B cell (primary cell): ENCODE measurements around the gene CAPN12. TPM values are rescaled to one million over a fixed set of nuclear protein-coding genes. Genes with fewer than 3 reads are reported as not detected.
"Not testable (repeated sequence)": the region's sequence is repeated elsewhere in the genome, so short reads cannot be mapped to it uniquely, and the experiment has no call there.

ENCODE experiments used
- ATAC-seq: fragments of 200-7000 bp; cut with Tn5 transposase; one replicate; pipeline ENCODE4 v1.10.0; 2021; ENCODE audit warnings: low read depth, mild to moderate bottlenecking, moderate number of reproducible peaks, moderate library complexity
- CTCF ChIA-PET: fragments of 350-600 bp; sonication (Branson Sonifier 250); formaldehyde crosslinking; loops from one replicate; lab custom pipeline; 2021; ENCODE audit warnings: antibody characterized with exemption, inconsistent platforms; lab: Charles Lee
- POLR2A ChIA-PET: fragments of 350-600 bp; sonication (Branson Sonifier 250); formaldehyde crosslinking; loops from one replicate; lab custom pipeline; 2021; ENCODE audit warnings: antibody characterized with exemption; lab: Charles Lee
- DNase-seq: peaks from one replicate; pipeline ENCODE4 v3.0.0; 2013
- H2AFZ ChIP-seq: 2 replicates; pipeline ENCODE4 v1.6.1; 2012; ENCODE audit warnings: mild to moderate bottlenecking, low read depth, low read length; ENCODE audit not compliant: insufficient read depth, poor library complexity, severe bottlenecking
- H3K27ac ChIP-seq, 2 donors: 1 replicate in 1 of 2; 2 replicates in 1 of 2; pipeline ENCODE4 v1.5.1; 2012 to 2013; ENCODE audit warnings: low read length in 2 of 2, mild to moderate bottlenecking in 2 of 2, moderate library complexity in 1 of 2
- H3K27me3 ChIP-seq, 4 experiments: fragments of 200-600 bp in 1 of 4; sonication (generic) in 1 of 4; replicated peaks in 1 of 4; 1 replicate in 2 of 4; 2 replicates in 2 of 4; pipeline versions ENCODE4 v1.6.1 to v1.7.0; 2013 to 2016; ENCODE audit warnings: low read length in 3 of 4, mild to moderate bottlenecking in 2 of 4, mixed read lengths in 1 of 4, moderate library complexity in 1 of 4; ENCODE audit not compliant: insufficient read depth in 4 of 4, control insufficient read depth in 3 of 4; ENCODE audit errors: control extremely low read depth in 1 of 4
- H3K36me3 ChIP-seq, 2 experiments: replicated peaks in 1 of 2; 1 replicate in 1 of 2; 2 replicates in 1 of 2; pipeline versions ENCODE4 v1.6.1 to v1.7.1; 2013; ENCODE audit warnings: low read length in 1 of 2; ENCODE audit not compliant: insufficient read depth in 2 of 2, control insufficient read depth in 1 of 2; ENCODE audit errors: control extremely low read depth in 1 of 2, extremely low read depth in 1 of 2
- H3K4me1 ChIP-seq, 2 donors: fragments of 200-600 bp in 1 of 2; sonication (generic) in 1 of 2; 1 replicate in 1 of 2; 2 replicates in 1 of 2; pipeline versions ENCODE4 v1.5.1 to v1.6.1; 2013 to 2017; ENCODE audit warnings: low read length in 2 of 2; ENCODE audit not compliant: control insufficient read depth in 2 of 2, insufficient read depth in 2 of 2
- H3K4me2 ChIP-seq: replicated peaks from 2 replicates; pipeline ENCODE3; 2012; ENCODE audit warnings: mild to moderate bottlenecking, low read depth, low read length; ENCODE audit not compliant: poor library complexity, severe bottlenecking
- H3K4me3 ChIP-seq, 5 experiments: fragments of 200-600 bp in 1 of 5; sonication (generic) in 1 of 5; 1 replicate in 3 of 5; 2 replicates in 2 of 5; pipeline versions ENCODE4 v1.5.1 to v1.7.0; 2011 to 2016; ENCODE audit warnings: low read length in 4 of 5, mild to moderate bottlenecking in 4 of 5, low read depth in 2 of 5, control low read depth in 1 of 5, moderate library complexity in 1 of 5; ENCODE audit not compliant: insufficient read depth in 1 of 5; ENCODE audit errors: control extremely low read depth in 1 of 5, extremely low read depth in 1 of 5
- H3K79me2 ChIP-seq: fragments of 200-600 bp; sonication (generic); one replicate; pipeline ENCODE4 v1.6.0; 2016; ENCODE audit warnings: low read length; ENCODE audit not compliant: control insufficient read depth, insufficient read depth
- H3K9ac ChIP-seq: fragments of 200-600 bp; sonication (generic); 2 replicates; pipeline ENCODE4 v1.6.1; 2017; ENCODE audit warnings: mild to moderate bottlenecking, low read length, moderate library complexity
- H3K9me3 ChIP-seq, 3 donors: one replicate each; pipeline versions ENCODE4 v1.6.1 to v1.7.1; 2013; ENCODE audit warnings: low read length in 2 of 3; ENCODE audit not compliant: control insufficient read depth in 2 of 3, insufficient read depth in 1 of 3; ENCODE audit errors: control extremely low read depth in 1 of 3
- H4K20me1 ChIP-seq: 2 replicates; pipeline ENCODE4 v1.6.0; 2012; ENCODE audit warnings: mild to moderate bottlenecking, low read length; ENCODE audit not compliant: insufficient read depth, control insufficient read depth, poor library complexity, severe bottlenecking
- H3K27ac Mint-ChIP-seq: one replicate; pipeline ENCODE4 v1.8.0; 2021; ENCODE audit warnings: mixed read lengths
- H3K27me3 Mint-ChIP-seq: one replicate; pipeline ENCODE4 v1.8.0; 2021; ENCODE audit warnings: mixed read lengths
- H3K4me1 Mint-ChIP-seq: one replicate; pipeline ENCODE4 v1.8.0; 2021; ENCODE audit warnings: mixed read lengths
- H3K4me3 Mint-ChIP-seq: one replicate; pipeline ENCODE4 v1.8.0; 2021; ENCODE audit warnings: mixed read lengths
- H3K9me3 Mint-ChIP-seq: one replicate; pipeline ENCODE4 v1.8.0; 2022; ENCODE audit warnings: mixed read lengths; ENCODE audit not compliant: insufficient read depth
- EZH2 ChIP-seq: IDR thresholded peaks from 2 replicates; pipeline ENCODE4 v1.6.1; 2012; ENCODE audit warnings: borderline replicate concordance, low read depth, mild to moderate bottlenecking, moderate library complexity, low read length; ENCODE audit not compliant: insufficient read depth, poor library complexity, severe bottlenecking
- WGBS: methylation state at CpG from one replicate; pipeline ENCODE4 v1.1.5; 2013; ENCODE audit warnings: missing lambda C conversion rate; ENCODE audit not compliant: insufficient coverage; 5-methylcytosine and 5-hydroxymethylcytosine counted together
- intact Hi-C: fragments of 100-400 bp; cut with micrococcal nuclease; formaldehyde crosslinking; loops from one replicate; pipeline ENCODE4 v1.10.0; 2022
- polyA plus RNA-seq: library from polyadenylated mRNA; depleted of rRNA; stranded (reverse); fragments of >200 nt; gene quantifications from 2 replicates; pipeline ENCODE4 v1.2.3, GENCODE V29; 2012
- total RNA-seq, 2 donors: library from RNA; stranded (reverse); fragments of 120-200 nt in 1 of 2; gene quantifications; 1 replicate in 1 of 2; 2 replicates in 1 of 2; pipeline versions ENCODE4 v1.2.3 to v1.2.4, GENCODE V29; 2013 to 2022
- TF ChIP-seq, protein P1 (sequence below): fragments of 200-600 bp; IDR thresholded peaks from one replicate; pipeline ENCODE4 v1.8.0; 2022; ENCODE audit warnings: antibody characterized with exemption, mild to moderate bottlenecking

CAPN12 gene
- total and polyA plus RNA-seq, 2 donors (not counting 1 experiment from before 2014, with no cell fraction given) = 28.6 to 104 TPM

DNA sequence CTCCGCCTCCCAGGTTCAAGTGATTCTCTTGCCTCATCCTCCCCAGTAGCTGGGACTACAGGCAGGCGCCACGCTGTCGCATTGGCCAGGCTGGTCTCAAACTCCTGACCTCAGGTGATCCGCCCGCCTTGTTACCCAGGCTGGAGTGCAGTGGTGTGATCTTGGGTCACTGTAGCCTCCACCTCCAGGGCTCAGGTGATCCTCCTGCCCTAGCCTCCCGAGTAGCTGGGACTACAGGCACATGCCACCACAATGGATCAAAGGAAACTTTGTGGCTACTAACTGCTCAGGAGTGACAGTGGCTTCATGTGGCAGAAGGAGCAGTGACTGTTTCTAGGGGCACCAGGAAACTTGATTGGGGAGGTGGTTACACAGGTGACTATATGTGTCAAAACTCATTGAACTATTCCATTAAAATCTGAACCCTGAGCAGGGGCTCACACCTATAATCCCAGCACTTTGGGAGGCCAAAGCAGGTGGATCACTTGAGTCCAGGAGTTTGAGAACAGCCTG, 41.0 kb upstream of the CAPN12 start:
- H3K79me2 ChIP-seq = no peaks in the 10 kb centered on the region
- H3K36me3 ChIP-seq = no peaks in the 10 kb centered on the region
- POLR2A ChIA-PET = no interaction called here
- no peaks in the 10 kb centered on the region for H3K9me3 ChIP-seq
- H3K9ac ChIP-seq = no peak overlapping the region
- H4K20me1 ChIP-seq = no peaks in the 10 kb centered on the region
- intact Hi-C loops = no loop called here
- WGBS = 100% methylated on average over 7 of the region's 7 CpGs
- H3K4me3 ChIP-seq = no peak overlapping the region
- H3K4me2 ChIP-seq = no peak overlapping the region
- Mint-ChIP-seq H3K27me3 (peaks cover 4% of the 10 kb centered on the region), H3K4me1 (no peaks in the 10 kb centered on the region), H3K9me3 (no peaks in the 10 kb centered on the region), H3K27ac (no peak overlapping the region), H3K4me3 (no peak overlapping the region)
- no peak for ATAC-seq
- H3K27me3 ChIP-seq = no peaks in the 10 kb centered on the region
- H3K27ac ChIP-seq = no peak overlapping the region
- CTCF ChIA-PET = interaction anchor here (1.7 kb wide), 1 partner anchor 16 kb away, joined by 5 read pairs; no protein-coding TSS in a partner anchor
- no peaks in the 10 kb centered on the region for H3K4me1 ChIP-seq
- DNase-seq = no peak
- TF ChIP-seq EZH2 = no peak
- TF ChIP-seq, protein P1, sequence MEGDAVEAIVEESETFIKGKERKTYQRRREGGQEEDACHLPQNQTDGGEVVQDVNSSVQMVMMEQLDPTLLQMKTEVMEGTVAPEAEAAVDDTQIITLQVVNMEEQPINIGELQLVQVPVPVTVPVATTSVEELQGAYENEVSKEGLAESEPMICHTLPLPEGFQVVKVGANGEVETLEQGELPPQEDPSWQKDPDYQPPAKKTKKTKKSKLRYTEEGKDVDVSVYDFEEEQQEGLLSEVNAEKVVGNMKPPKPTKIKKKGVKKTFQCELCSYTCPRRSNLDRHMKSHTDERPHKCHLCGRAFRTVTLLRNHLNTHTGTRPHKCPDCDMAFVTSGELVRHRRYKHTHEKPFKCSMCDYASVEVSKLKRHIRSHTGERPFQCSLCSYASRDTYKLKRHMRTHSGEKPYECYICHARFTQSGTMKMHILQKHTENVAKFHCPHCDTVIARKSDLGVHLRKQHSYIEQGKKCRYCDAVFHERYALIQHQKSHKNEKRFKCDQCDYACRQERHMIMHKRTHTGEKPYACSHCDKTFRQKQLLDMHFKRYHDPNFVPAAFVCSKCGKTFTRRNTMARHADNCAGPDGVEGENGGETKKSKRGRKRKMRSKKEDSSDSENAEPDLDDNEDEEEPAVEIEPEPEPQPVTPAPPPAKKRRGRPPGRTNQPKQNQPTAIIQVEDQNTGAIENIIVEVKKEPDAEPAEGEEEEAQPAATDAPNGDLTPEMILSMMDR = no peak
- H2AFZ ChIP-seq = no peak overlapping the region

DNA sequence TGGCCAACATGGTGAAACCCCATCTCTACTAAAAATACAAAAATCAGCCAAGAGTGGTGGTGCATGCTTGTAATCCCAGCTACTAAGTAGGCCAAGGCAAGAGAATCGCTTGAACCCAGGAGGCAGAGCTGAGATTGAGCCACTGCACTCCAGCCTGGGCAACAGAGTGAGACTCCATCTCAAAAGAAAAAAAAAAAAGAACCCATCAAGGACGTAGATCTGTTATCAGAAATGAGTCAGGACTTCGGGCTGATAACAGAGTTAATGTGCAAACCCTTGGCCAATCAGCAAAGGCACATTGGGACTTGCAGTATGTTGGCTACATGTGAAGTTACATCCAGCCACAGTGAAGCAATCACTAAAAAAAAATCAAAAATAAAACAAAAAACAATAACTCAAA, 40.0 kb upstream of the CAPN12 start:
- H3K9me3 Mint-ChIP-seq = no peaks in the 10 kb centered on the region
- no peak overlapping the region for H3K27ac Mint-ChIP-seq
- Histone ChIP-seq H3K4me1 (no peaks in the 10 kb centered on the region), H3K27me3 (no peaks in the 10 kb centered on the region), H3K79me2 (no peaks in the 10 kb centered on the region), H3K9me3 (no peaks in the 10 kb centered on the region), H3K4me2 (no peak overlapping the region), H2AFZ (no peak overlapping the region), H4K20me1 (no peaks in the 10 kb centered on the region), H3K9ac (no peak overlapping the region), H3K27ac (no peak overlapping the region), H3K4me3 (no peak overlapping the region), H3K36me3 (no peaks in the 10 kb centered on the region)
- H3K4me1 Mint-ChIP-seq = no peaks in the 10 kb centered on the region
- intact Hi-C loops = no loop called here
- no CpG with 5 or more reads among the region's 3 CpGs for WGBS
- H3K4me3 Mint-ChIP-seq = no peak overlapping the region
- ATAC-seq = no peak
- TF ChIP-seq, protein P1 = no peak
- no peak for TF ChIP-seq EZH2
- peaks cover 4% of the 10 kb centered on the region for H3K27me3 Mint-ChIP-seq
- ChIA-PET CTCF (no interaction called here), POLR2A (no interaction called here)
- no peak for DNase-seq

DNA sequence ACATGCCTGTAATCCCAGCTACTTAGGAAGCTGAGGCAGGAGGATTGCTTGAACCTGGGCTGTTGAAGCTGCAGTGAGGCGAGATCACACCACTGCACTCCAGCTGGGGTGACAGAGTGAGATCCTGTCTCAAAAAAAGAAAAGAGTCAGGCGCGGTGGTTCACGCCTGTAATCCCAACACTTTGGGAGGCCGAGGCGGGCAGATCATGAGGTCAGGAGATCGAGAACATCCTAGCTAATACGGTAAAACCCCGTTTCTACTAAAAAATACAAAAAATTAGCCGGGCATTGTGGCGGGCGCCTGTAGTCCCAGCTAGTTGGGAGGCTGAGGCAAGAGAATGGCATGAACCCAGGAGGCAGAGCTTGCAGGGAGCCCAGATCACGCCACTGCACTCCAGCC, 37.9 kb upstream of the CAPN12 start:
- CTCF ChIA-PET = interaction anchor here (0.6 kb wide), 1 partner anchor 148 kb away, joined by 3 read pairs; no protein-coding TSS in a partner anchor
- POLR2A ChIA-PET = interaction anchor here (0.7 kb wide), 1 partner anchor 13 kb away, joined by 3 read pairs; no protein-coding TSS in a partner anchor

More for the DNA sequence above, 37.9 kb upstream of the CAPN12 start:
- H3K27ac Mint-ChIP-seq, H3K4me3 Mint-ChIP-seq, H3K4me1 ChIP-seq, H3K27me3 ChIP-seq, H3K27ac ChIP-seq, intact Hi-C loops, H4K20me1 ChIP-seq, H3K79me2 ChIP-seq, H3K4me3 ChIP-seq, H3K9me3 ChIP-seq, H3K36me3 ChIP-seq, H3K4me2 ChIP-seq, H3K9me3 Mint-ChIP-seq, H3K27me3 Mint-ChIP-seq, H2AFZ ChIP-seq, H3K9ac ChIP-seq, H3K4me1 Mint-ChIP-seq, ATAC-seq, DNase-seq: not testable (repeated sequence)
- 94% methylated on average over 7 of the region's 13 CpGs for WGBS
